GM06990 (cell line): Measurements from ENCODE around the gene KCNK7.

Experiments used
- DNase-seq: peaks from one replicate; pipeline ENCODE4 v3.0.0-alpha.2; 2011; ENCODE audit not compliant: insufficient read length; ENCODE audit errors: extremely low read depth
- H3K27me3 ChIP-seq: replicated peaks from 2 replicates; pipeline ENCODE4 v1.6.0; 2011; ENCODE audit warnings: low read length; ENCODE audit not compliant: control insufficient read depth, insufficient read depth
- H3K36me3 ChIP-seq: 2 replicates; pipeline ENCODE4 v1.5.1; 2011; ENCODE audit warnings: low read length; ENCODE audit not compliant: control insufficient read depth, insufficient read depth
- H3K4me3 ChIP-seq: replicated peaks from 2 replicates; pipeline ENCODE4 v1.5.1; 2011; ENCODE audit warnings: low read depth, mild to moderate bottlenecking, control low read depth, low read length
- TF ChIP-seq, protein P1 (sequence below): IDR thresholded peaks from 2 replicates; pipeline ENCODE4 v1.5.1; 2011; ENCODE audit warnings: low read length, control low read depth, mild to moderate bottlenecking, inconsistent platforms; ENCODE audit not compliant: insufficient read depth, poor library complexity, severe bottlenecking

KCNK7 gene

DNA sequence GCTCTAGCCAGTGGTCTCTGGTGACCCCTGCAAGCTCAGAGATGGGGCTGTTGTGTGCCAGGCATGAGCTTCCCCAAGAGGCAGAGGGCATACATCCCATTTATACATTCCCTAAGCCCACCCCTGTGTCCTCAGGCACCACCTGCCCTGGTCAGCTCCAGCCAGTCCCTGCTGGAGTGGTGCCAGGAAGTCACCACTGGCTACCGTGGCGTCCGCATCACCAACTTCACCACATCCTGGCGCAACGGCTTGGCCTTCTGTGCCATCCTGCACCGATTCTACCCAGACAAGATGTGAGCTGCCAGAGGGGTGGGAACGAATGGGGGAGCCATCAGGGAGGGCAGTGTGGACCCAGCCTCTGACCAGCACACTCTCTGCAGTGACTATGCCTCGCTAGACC lies 11.5 kb downstream of the KCNK7 start:
- no peak for DNase-seq
- Histone ChIP-seq H3K4me3 (no peak overlapping the region), H3K27me3 (no peaks in the 10 kb centered on the region), H3K36me3 (peaks cover 45% of the 10 kb centered on the region)
- TF ChIP-seq, protein P1, sequence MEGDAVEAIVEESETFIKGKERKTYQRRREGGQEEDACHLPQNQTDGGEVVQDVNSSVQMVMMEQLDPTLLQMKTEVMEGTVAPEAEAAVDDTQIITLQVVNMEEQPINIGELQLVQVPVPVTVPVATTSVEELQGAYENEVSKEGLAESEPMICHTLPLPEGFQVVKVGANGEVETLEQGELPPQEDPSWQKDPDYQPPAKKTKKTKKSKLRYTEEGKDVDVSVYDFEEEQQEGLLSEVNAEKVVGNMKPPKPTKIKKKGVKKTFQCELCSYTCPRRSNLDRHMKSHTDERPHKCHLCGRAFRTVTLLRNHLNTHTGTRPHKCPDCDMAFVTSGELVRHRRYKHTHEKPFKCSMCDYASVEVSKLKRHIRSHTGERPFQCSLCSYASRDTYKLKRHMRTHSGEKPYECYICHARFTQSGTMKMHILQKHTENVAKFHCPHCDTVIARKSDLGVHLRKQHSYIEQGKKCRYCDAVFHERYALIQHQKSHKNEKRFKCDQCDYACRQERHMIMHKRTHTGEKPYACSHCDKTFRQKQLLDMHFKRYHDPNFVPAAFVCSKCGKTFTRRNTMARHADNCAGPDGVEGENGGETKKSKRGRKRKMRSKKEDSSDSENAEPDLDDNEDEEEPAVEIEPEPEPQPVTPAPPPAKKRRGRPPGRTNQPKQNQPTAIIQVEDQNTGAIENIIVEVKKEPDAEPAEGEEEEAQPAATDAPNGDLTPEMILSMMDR = no peak

DNA sequence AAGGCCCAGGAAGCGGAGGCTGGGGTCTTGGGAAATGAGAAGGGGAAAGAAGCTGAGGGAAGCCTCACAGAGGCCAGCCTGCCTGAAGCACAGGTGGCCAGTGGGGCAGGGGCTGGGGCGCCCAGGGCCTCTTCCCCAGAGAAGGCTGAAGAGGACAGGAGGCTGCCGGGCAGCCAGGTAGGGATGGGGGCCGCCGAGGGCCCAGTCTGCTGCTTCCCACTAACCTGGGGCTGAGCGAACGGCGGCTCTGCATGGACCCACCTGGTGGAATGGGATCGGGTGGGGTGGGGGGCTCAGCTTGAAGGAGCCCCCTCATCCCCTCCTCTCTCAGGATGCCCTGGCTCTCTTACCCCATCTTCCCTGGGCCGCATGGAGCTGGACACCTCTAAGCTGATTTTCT lies 12.0 kb downstream of the KCNK7 start:
- Histone ChIP-seq H3K4me3 (no peak overlapping the region), H3K27me3 (no peaks in the 10 kb centered on the region), H3K36me3 (peaks cover 45% of the 10 kb centered on the region)
- TF ChIP-seq, protein P1 = no peak
- no peak for DNase-seq

DNA sequence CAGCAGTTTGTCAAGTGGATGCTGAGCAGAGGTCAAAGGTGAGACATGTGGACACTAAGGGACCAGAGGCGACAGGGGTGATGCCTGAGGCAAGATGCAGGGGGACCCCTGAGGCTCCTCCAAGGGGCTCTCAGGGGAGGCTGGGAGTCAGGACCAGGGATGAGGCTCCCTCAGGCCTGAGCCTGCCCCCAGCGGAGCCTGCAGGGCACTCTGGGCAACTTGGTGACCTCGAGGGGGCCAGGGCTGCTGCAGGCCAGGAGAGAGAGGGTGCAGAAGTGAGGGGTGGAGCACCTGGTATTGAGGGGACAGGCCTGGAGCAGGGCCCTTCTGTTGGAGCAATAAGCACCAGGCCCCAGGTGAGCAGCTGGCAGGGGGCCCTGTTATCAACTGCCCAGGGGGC lies 13.7 kb downstream of the KCNK7 start:
- TF ChIP-seq, protein P1 = no peak
- H3K27me3 ChIP-seq = no peaks in the 10 kb centered on the region
- peaks cover 47% of the 10 kb centered on the region for H3K36me3 ChIP-seq
- no peak overlapping the region for H3K4me3 ChIP-seq
- no peak for DNase-seq

DNA sequence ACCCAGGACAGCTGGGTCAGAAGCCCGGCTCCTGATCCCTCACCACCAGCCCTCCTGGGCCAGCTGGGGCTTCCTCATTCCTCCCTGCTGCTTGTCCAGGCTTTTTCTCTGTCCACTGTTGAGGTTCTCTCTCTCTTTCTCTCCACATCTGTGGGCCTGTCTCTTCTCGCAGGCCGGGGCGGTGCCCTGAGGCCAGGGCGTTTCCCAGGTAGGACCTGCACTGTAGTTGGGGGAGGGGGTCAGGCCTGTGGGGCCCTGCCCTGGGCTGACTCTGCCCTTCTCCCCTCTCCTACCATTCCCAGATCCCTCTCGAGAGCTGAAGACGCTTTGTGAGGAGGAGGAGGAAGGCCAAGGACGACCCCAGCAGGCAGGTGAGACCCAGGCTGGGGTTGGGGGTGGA lies 14.8 kb downstream of the KCNK7 start:
- Histone ChIP-seq H3K27me3 (no peaks in the 10 kb centered on the region), H3K36me3 (peaks cover 42% of the 10 kb centered on the region), H3K4me3 (no peak overlapping the region)
- TF ChIP-seq, protein P1 = no peak
- DNase-seq = no peak

DNA sequence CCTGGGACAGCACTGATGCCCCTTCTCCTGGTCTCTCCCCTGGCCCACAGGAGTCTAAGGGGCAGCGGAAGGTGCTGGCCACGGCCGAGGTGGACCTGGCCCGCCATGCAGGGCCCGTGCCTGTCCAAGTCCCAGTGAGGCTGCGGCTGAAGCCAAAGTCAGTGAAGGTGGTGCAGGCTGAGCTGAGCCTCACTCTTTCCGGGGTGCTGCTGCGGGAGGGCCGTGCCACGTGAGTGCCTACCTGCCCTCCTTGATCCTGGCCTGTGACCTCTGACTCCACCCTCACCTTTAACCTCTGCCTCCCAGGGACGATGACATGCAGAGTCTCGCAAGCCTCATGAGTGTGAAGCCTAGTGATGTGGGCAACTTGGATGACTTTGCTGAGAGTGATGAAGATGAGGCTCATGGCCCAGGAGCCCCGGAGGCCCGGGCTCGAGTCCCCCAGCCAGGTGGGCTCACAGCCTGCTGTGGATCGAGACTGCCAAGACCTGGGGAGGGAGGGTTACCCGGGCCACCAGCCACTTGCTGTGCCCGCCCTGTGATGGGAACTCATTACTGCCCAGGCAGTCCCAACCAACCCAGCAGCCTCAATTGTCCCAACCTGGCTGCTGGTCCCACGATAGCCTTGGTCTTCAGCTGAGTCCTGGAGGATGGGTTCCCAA lies 15.4 kb downstream of the KCNK7 start:
- no peak overlapping the region for H3K4me3 ChIP-seq
- H3K27me3 ChIP-seq = no peaks in the 10 kb centered on the region
- TF ChIP-seq, protein P1 = no peak
- DNase-seq = no peak
- peaks cover 39% of the 10 kb centered on the region for H3K36me3 ChIP-seq

DNA sequence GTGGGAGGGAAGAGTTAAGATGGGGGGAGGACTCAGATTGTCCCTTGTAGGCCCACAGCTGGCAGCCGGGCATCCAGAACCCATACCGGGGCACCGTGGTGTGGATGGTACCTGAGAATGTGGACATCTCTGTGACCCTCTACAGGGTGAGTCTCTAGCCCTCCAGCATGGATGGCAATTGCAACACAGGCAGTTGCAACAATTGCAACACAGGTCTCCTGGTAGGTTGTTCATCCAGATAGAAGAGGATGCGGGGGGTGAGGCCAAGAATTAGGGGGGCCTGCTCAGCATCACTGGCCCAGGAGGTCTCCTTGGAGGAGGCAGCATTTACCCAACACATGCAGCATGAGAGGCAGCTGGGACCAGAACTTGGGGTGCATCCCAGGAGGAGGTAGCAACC lies 16.3 kb downstream of the KCNK7 start:
- TF ChIP-seq, protein P1 = no peak
- no peak for DNase-seq
- peaks cover 38% of the 10 kb centered on the region for H3K36me3 ChIP-seq
- H3K27me3 ChIP-seq = no peaks in the 10 kb centered on the region
- H3K4me3 ChIP-seq = no peak overlapping the region
